WTC11 (cell line): Measurements from ENCODE around the gene STAC.

Experiments used
- ELF4 ChIP-seq: sonication (generic); formaldehyde crosslinking; IDR thresholded peaks from 2 replicates; pipeline ENCODE4 v1.8.1; 2022; ENCODE audit warnings: low read depth, mild to moderate bottlenecking, moderate library complexity, missing genetic modification reagents
- TEAD4 ChIP-seq: sonication (generic); formaldehyde crosslinking; IDR thresholded peaks from 2 replicates; pipeline ENCODE4 v1.8.0; 2022; ENCODE audit warnings: mild to moderate bottlenecking, missing genetic modification reagents
- TF ChIP-seq, protein P1 (sequence below): fragments of 200-600 bp; IDR thresholded peaks from 2 replicates; pipeline ENCODE4 v1.8.0; 2022; ENCODE audit warnings: antibody characterized with exemption
- TF ChIP-seq, protein P2 (sequence below): sonication (generic); formaldehyde crosslinking; IDR thresholded peaks from 2 replicates; pipeline ENCODE4 v1.8.0; 2022; ENCODE audit warnings: mild to moderate bottlenecking, missing genetic modification reagents
- TF ChIP-seq, protein P3 (sequence below): sonication (generic); formaldehyde crosslinking; IDR thresholded peaks from 2 replicates; pipeline ENCODE4 v1.8.1; 2023; ENCODE audit warnings: mild to moderate bottlenecking, missing genetic modification reagents
- TF ChIP-seq, protein P4 (sequence below): sonication (generic); formaldehyde crosslinking; IDR thresholded peaks from 2 replicates; pipeline ENCODE4 v1.8.1; 2022; ENCODE audit warnings: mild to moderate bottlenecking, moderate library complexity, missing genetic modification reagents
- TF ChIP-seq, protein P5 (sequence below): sonication (generic); formaldehyde crosslinking; IDR thresholded peaks from 2 replicates; pipeline ENCODE4 v1.8.0; 2023; ENCODE audit warnings: missing genetic modification reagents, mild to moderate bottlenecking, borderline replicate concordance
- TF ChIP-seq, protein P6 (sequence below): sonication (generic); formaldehyde crosslinking; IDR thresholded peaks from 2 replicates; pipeline ENCODE4 v1.8.0; 2022; ENCODE audit warnings: mild to moderate bottlenecking, missing genetic modification reagents
- TF ChIP-seq, protein P7 (sequence below): sonication (generic); formaldehyde crosslinking; IDR thresholded peaks from 2 replicates; pipeline ENCODE4 v1.8.1; 2023; ENCODE audit warnings: mild to moderate bottlenecking, missing genetic modification reagents, moderate library complexity

DNA sequence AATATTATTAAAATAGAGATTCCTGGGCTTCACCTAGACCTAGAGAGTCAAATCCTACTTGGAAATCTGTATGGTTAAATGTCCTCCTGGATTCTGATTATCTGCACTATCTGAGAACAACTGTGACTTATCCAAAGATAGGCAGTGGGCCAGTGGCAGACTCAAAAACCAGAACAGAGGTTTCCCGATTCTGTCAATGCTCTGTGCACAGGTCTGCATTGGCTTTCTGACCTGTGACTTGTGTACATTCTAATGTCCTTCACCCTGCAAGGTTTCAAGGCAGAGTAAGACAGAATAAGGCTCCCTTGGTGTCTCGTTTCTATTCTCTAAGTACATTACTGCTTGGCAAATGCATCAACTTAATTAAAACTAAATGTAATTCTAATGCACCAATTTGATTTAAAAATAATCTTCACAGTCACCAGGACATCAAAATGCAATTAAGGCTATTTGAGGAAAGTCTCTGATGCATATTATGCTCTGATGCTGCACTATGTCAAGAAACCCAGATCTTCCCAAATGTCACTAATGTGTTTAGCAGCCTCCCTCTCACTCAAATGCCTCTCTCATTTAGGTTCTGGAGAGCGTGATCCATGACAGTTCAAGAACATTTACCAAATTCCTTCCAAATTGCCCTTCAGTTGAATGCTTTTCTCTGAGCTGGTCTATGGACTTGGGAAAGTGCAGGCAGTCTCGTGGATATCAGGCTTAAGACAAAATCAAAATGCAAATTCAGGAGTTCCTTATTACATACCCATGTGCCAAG is 140.1 kb downstream of the STAC start:
- TF ChIP-seq, protein P1, sequence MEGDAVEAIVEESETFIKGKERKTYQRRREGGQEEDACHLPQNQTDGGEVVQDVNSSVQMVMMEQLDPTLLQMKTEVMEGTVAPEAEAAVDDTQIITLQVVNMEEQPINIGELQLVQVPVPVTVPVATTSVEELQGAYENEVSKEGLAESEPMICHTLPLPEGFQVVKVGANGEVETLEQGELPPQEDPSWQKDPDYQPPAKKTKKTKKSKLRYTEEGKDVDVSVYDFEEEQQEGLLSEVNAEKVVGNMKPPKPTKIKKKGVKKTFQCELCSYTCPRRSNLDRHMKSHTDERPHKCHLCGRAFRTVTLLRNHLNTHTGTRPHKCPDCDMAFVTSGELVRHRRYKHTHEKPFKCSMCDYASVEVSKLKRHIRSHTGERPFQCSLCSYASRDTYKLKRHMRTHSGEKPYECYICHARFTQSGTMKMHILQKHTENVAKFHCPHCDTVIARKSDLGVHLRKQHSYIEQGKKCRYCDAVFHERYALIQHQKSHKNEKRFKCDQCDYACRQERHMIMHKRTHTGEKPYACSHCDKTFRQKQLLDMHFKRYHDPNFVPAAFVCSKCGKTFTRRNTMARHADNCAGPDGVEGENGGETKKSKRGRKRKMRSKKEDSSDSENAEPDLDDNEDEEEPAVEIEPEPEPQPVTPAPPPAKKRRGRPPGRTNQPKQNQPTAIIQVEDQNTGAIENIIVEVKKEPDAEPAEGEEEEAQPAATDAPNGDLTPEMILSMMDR, result no peak
- TF ChIP-seq, protein P2, sequence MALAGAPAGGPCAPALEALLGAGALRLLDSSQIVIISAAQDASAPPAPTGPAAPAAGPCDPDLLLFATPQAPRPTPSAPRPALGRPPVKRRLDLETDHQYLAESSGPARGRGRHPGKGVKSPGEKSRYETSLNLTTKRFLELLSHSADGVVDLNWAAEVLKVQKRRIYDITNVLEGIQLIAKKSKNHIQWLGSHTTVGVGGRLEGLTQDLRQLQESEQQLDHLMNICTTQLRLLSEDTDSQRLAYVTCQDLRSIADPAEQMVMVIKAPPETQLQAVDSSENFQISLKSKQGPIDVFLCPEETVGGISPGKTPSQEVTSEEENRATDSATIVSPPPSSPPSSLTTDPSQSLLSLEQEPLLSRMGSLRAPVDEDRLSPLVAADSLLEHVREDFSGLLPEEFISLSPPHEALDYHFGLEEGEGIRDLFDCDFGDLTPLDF (CRISPR knock-in tag), result no peak
- TF ChIP-seq, protein P3, sequence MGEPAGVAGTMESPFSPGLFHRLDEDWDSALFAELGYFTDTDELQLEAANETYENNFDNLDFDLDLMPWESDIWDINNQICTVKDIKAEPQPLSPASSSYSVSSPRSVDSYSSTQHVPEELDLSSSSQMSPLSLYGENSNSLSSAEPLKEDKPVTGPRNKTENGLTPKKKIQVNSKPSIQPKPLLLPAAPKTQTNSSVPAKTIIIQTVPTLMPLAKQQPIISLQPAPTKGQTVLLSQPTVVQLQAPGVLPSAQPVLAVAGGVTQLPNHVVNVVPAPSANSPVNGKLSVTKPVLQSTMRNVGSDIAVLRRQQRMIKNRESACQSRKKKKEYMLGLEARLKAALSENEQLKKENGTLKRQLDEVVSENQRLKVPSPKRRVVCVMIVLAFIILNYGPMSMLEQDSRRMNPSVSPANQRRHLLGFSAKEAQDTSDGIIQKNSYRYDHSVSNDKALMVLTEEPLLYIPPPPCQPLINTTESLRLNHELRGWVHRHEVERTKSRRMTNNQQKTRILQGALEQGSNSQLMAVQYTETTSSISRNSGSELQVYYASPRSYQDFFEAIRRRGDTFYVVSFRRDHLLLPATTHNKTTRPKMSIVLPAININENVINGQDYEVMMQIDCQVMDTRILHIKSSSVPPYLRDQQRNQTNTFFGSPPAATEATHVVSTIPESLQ, result no peak
- TF ChIP-seq TEAD4 (CRISPR knock-in tag) (no peak), ELF4 (CRISPR knock-in tag) (no peak)
- TF ChIP-seq, protein P4, sequence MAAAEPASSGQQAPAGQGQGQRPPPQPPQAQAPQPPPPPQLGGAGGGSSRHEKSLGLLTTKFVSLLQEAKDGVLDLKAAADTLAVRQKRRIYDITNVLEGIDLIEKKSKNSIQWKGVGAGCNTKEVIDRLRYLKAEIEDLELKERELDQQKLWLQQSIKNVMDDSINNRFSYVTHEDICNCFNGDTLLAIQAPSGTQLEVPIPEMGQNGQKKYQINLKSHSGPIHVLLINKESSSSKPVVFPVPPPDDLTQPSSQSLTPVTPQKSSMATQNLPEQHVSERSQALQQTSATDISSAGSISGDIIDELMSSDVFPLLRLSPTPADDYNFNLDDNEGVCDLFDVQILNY (CRISPR knock-in tag), result no peak
- TF ChIP-seq, protein P5, sequence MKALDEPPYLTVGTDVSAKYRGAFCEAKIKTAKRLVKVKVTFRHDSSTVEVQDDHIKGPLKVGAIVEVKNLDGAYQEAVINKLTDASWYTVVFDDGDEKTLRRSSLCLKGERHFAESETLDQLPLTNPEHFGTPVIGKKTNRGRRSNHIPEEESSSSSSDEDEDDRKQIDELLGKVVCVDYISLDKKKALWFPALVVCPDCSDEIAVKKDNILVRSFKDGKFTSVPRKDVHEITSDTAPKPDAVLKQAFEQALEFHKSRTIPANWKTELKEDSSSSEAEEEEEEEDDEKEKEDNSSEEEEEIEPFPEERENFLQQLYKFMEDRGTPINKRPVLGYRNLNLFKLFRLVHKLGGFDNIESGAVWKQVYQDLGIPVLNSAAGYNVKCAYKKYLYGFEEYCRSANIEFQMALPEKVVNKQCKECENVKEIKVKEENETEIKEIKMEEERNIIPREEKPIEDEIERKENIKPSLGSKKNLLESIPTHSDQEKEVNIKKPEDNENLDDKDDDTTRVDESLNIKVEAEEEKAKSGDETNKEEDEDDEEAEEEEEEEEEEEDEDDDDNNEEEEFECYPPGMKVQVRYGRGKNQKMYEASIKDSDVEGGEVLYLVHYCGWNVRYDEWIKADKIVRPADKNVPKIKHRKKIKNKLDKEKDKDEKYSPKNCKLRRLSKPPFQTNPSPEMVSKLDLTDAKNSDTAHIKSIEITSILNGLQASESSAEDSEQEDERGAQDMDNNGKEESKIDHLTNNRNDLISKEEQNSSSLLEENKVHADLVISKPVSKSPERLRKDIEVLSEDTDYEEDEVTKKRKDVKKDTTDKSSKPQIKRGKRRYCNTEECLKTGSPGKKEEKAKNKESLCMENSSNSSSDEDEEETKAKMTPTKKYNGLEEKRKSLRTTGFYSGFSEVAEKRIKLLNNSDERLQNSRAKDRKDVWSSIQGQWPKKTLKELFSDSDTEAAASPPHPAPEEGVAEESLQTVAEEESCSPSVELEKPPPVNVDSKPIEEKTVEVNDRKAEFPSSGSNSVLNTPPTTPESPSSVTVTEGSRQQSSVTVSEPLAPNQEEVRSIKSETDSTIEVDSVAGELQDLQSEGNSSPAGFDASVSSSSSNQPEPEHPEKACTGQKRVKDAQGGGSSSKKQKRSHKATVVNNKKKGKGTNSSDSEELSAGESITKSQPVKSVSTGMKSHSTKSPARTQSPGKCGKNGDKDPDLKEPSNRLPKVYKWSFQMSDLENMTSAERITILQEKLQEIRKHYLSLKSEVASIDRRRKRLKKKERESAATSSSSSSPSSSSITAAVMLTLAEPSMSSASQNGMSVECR (CRISPR knock-in tag), result no peak
- TF ChIP-seq, protein P6, sequence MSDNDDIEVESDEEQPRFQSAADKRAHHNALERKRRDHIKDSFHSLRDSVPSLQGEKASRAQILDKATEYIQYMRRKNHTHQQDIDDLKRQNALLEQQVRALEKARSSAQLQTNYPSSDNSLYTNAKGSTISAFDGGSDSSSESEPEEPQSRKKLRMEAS (CRISPR knock-in tag), result no peak
- TF ChIP-seq, protein P7, sequence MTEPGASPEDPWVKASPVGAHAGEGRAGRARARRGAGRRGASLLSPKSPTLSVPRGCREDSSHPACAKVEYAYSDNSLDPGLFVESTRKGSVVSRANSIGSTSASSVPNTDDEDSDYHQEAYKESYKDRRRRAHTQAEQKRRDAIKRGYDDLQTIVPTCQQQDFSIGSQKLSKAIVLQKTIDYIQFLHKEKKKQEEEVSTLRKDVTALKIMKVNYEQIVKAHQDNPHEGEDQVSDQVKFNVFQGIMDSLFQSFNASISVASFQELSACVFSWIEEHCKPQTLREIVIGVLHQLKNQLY (CRISPR knock-in tag), result no peak
